GM10266 (cell line): ENCODE data around the gene IGFALS.

Source experiments
- DNase-seq: peaks from one replicate; pipeline ENCODE4 v3.0.0; 2012; ENCODE audit errors: extremely low spot score
- TF ChIP-seq, protein P1 (sequence below): IDR thresholded peaks from 2 replicates; pipeline ENCODE4 v1.5.1; 2012; ENCODE audit warnings: mild to moderate bottlenecking, low read depth; ENCODE audit not compliant: control insufficient read depth, insufficient read depth; ENCODE audit errors: missing control alignments

Gene IGFALS

DNA sequence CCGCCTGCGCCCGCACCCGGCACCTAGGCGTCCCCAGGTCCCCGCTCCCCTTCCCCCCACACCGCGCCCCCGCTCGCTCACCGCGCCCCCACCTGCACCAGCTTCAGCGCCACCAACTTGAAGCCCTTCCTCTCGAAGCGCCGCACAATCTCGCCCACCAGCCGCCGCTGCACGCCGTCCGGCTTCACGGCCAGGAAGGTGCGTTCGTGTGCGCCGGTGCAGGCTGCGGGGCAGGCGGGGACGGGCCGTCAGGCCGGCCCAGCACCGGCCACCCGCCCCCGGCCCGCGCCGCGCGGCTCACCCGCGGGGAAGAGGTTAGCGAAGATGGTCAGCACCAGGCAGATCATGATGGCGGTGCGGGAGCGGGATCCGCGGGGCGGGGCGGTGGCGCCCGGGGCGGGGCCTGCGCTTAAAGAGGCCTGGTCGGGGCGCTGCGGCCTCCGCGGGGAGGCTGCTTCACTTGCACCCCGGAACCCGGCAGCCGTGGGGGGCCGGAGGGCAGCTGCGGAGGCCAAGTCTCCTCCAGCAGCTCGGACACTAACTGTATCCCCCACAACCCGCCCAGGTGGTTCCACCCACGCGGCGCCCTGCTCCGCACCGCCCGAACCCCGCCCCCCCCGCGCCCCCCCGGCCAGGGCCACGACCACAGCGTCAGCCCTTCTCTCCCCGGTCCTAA, 22.2 kb downstream of the IGFALS start, which contains the start of gene NME3:
Gene NME3, minus strand, starts transcription at position 356 of the 676 bp plus-strand sequence. Its CDS starts 9 bp downstream, at position 347.
- TF ChIP-seq, protein P1, sequence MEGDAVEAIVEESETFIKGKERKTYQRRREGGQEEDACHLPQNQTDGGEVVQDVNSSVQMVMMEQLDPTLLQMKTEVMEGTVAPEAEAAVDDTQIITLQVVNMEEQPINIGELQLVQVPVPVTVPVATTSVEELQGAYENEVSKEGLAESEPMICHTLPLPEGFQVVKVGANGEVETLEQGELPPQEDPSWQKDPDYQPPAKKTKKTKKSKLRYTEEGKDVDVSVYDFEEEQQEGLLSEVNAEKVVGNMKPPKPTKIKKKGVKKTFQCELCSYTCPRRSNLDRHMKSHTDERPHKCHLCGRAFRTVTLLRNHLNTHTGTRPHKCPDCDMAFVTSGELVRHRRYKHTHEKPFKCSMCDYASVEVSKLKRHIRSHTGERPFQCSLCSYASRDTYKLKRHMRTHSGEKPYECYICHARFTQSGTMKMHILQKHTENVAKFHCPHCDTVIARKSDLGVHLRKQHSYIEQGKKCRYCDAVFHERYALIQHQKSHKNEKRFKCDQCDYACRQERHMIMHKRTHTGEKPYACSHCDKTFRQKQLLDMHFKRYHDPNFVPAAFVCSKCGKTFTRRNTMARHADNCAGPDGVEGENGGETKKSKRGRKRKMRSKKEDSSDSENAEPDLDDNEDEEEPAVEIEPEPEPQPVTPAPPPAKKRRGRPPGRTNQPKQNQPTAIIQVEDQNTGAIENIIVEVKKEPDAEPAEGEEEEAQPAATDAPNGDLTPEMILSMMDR: no peak
- DNase-seq: peak; percentile 94

DNA sequence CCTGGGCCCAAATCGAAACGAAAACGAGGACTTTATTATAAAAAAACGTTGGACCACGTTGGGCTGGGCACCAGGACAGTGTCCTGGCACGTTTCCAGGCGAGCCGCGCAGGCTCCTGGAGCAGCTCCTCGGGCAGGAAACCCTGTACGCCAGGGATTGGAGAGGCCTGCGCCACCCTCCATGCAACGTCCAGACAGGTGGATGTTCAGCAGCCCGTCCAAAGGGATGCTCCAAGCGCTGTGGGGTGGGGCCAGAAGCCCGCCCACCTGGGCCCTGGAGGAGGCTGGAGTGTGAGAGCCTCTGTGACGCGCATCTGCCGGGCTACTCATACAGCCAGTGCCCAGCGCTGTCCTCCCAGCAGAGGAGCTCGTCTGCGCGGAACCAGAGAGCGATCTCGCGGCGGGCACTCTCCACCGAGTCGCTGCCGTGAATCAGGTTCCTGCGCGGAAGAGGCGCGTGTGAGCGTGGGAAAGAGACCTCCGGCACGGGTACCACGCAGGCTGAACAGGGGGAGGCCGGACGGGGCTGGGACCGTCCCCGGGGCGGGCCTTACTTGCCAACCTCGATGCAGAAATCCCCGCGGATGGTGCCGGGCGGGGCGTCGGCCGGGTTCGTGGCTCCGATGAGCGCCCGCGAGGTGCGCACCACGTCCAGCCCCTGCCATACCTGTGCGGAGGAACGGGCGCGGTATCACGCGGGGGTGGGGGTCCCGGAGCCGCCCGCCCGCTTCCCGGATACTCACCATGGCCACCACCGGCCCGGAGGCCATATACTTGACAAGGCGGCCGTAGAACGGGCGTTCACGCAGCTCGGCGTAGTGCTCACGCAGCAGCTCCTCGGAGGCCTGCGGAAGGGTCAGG, 22.9 kb downstream of the IGFALS start:
- peak; percentile 86 for DNase-seq
- TF ChIP-seq, protein P1: no peak

DNA sequence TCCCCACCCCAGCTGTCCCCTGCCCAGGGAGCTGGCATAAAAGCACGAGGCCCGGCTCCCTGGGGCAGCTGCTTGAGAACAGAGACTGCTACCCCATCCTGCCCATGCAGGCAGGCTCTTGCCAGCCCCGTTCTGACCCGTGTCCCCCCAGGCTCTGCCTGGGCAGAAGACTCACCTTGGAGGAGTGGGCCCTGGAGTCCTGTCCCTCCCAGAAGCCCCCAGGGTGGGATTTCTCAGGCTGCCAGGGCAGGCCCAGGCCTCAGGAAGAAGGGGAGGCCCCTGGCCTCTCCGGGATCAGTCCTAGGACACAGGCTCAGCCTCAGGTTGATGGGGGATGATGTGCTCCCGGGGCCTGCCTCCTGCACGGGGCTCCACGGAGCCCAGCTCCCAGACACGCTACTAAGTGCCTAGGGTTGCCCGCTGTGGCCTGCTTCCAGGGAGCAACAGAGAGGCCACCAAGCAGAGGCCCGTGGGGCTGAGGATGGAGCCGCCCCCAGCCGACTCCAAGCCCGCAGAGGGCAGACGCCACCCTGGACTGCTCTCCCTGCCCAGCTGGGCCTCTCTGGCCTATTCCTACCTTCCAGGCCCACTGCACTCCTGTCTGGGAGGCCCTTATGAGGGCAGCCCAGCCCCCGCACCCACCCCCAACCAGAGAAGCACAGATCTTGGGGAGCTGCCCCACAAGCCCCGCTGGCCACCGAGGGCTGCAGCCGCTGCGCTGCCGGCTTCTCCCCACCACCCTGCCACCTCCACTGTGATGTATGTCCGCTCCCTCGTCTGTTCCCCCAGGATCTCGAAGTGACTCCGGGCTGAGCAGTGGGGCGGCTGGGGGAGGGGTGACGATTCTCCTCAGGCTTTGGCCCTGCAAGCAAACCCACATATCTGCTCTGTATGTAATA, 23.9 kb downstream of the IGFALS start:
- no peak for DNase-seq
- TF ChIP-seq, protein P1: no peak

DNA sequence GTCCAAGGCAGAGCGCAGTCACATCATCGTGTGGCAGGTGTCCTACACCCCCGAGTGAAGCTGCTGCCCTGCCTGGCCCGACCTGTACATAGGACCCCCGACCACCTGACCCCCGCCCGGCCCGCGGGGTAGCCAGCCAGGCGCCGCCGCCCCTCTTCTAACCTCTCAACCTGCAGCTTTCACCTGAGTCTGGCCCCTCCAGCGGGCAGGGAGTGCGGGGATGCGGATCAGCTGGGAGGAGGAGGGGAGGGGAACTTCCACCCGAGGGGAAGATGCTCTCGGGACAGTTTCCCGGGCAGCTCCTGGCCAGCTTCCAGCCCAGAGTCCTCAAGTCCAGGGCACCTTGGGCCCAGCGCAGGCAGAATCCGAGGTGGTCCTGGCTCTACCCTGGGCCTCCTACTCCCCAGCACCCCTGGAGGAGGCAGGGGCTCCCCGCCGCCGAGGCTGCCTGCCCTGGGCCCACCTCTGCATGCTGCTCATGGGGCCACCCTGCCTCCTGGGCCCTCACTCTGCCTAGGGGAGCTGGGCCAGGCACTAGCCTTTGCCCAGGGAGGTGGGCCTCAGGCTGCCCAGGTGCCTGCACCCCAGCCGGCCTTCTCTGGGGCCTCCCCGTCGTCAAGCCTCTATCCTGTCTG, 24.6 kb downstream of the IGFALS start:
- no peak for DNase-seq

DNA sequence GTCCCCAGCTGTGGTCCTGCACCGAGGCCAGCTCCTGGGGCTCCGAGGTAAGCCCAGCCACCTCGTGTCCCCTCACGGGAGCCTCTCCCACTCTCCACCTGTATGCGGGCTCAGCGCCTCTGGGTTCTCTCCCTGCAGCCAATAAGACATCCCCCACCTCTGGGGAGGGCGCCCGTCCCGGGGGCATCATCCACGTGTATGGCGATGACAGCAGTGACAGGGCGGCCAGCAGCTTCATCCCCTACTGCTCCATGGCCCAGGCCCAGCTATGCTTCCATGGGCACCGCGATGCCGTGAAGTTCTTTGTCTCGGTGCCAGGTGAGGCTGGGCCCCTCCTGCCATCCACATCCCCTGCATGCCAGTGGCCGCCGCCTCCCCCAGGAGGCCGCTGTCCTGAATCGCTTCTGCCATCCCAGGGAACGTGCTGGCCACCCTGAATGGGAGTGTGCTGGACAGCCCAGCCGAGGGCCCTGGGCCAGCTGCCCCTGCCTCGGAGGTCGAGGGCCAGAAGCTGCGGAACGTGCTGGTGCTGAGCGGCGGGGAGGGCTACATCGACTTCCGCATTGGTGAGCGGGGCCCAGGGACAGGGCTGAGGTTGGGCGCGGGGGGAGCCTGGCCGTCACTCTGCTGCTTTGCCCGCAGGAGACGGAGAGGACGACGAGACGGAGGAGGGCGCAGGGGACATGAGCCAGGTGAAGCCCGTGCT, 25.3 kb downstream of the IGFALS start:
- no peak for DNase-seq
- TF ChIP-seq, protein P1: no peak

More for the DNA sequence above, 24.6 kb downstream of the IGFALS start:
- TF ChIP-seq, protein P1: no peak
